Omental fat pad (tissue), 4 donors: Measurements from ENCODE around the gene CLMP. TPM values are rescaled to one million over a fixed set of nuclear protein-coding genes. Genes with fewer than 3 reads are reported as not detected.
A peak's percentile ranks its signal among the peaks of the same experiment; 100 is the strongest.

ENCODE experiments used
- ATAC-seq: fragments of 150-250 bp; one replicate; pipeline ENCODE4 v1.9.1; 2016; ENCODE audit warnings: mild to moderate bottlenecking, moderate library complexity; ENCODE audit not compliant: low FRiP score
- DNase-seq: peaks from one replicate; pipeline ENCODE4 v3.0.0-alpha.2; 2019; ENCODE audit warnings: low spot score
- CTCF ChIP-seq, 3 donors: fragments of 450-650 bp; IDR thresholded peaks; one replicate each; pipeline ENCODE4 v1.5.1; 2016 to 2017; ENCODE audit warnings: antibody characterized with exemption in 3 of 3, mild to moderate bottlenecking in 3 of 3, moderate library complexity in 2 of 3
- total RNA-seq, 4 donors: library from RNA; depleted of rRNA; stranded (reverse); fragments of >200 nt; gene quantifications; one replicate each; pipeline ENCODE4 v1.1.0, GENCODE V29; 2016

CLMP gene
- total RNA-seq, 4 donors from 2014 or later, result 89.7 to 182 (median 157) TPM

DNA sequence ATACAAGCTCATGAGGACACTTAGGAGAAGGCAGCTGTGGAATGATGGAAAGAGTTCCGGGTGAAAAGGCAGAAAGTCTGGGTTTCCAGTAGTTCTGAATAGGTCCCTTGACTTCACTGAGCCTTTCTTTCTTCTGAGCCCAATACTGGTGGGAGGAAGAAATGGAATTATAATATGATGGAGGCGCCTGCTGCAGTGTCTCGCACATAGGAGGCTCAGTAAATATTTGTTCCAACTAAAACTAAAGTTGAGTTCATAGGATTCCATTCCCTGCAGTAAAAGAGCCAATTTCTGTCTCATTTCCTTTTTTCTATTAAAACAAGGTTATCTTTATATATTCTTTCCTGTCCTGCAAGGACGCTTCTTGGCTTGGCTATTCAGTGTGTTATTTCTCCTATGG is 5.2 kb upstream of the CLMP start:
- no peak for ATAC-seq
- TF ChIP-seq CTCF (IDR thresholded peaks at IDR 0.05), result no peak
- DNase-seq, result no peak

GRCh38 chr11:123197711-123198110 is 2.7 kb upstream of the CLMP start:
- DNase-seq, result no peak
- no peak for TF ChIP-seq CTCF (IDR thresholded peaks at IDR 0.05)
- ATAC-seq, result peak; percentile 57

- DNase-seq (no peak), ATAC-seq (no peak)
- TF ChIP-seq CTCF (IDR thresholded peaks at IDR 0.05), result no peak
Measured at GRCh38 chr11:123196060-123196714, 1.1 kb upstream of the CLMP start.

GRCh38 chr11:123194337-123195187 is 486 bp downstream of the CLMP start:
- DNase-seq (no peak), ATAC-seq (peak; percentile 44)
- TF ChIP-seq CTCF (IDR thresholded peaks at IDR 0.05), result no peak

DNA sequence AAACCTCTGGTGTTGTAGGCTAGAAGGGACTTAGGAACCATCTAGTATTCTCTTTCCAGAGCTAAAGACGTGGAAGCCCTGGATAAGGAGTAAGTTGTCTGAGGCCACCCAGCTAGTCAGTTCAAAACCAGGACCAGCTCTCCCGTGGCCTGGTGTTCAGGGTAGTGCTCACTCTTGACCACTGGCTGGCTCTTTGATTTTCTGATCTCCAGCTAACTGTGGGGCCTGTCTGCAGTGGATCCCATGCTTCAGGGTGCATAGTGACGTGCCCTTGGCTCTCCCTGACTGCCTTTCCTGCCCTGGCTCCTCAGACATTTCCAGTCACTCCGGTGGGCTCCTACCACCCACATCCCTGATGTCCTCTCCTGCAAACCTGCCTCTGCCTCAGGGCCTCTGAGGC is 1.3 kb downstream of the CLMP start:
- no peak for TF ChIP-seq CTCF (IDR thresholded peaks at IDR 0.05)
- DNase-seq, result no peak
- ATAC-seq, result no peak

- TF ChIP-seq CTCF (IDR thresholded peaks at IDR 0.05), result no peak
- no peak for DNase-seq
- no peak for ATAC-seq
Measured at GRCh38 chr11:123191939-123192338, 3.1 kb downstream of the CLMP start.

GRCh38 chr11:123190518-123190917 is 4.5 kb downstream of the CLMP start:
- no peak for DNase-seq
- no peak for TF ChIP-seq CTCF (IDR thresholded peaks at IDR 0.05)
- no peak for ATAC-seq
